GM21515 (cell line): ENCODE measurements around the gene TMEM184B.

Source experiments
- ATAC-seq: cut with Tn5 transposase; IDR thresholded peaks from one replicate; pipeline ENCODE4 v1.9.1; 2021; ENCODE audit not compliant: unreplicated experiment

Gene TMEM184B

DNA sequence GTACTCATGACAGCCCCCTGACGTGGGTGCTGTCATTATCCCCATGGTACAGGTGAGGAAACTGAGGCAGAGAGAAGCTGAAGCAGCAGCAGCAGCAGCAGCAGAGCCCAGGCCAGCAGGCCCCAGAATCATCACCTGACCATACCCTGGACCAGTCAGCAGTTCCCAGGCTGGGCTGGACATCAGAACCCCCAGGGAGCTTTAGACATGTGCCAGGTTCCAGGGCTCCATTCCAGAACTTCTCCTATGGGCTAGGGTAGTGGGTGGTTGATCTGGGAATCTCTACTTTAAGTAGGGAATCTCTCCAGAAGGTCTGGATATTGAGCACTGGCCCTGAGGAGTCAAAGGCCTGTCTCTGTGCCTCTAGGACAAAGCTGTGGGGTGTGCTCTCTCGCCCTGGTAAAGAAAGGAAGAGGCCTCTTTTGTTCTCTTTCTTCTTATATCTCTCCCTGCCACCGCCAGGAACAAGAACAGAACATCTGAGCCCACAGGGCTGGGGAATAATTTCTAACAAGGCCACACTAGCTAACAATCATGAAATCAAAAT is 44.4 kb downstream of the TMEM184B start:
- no peak for ATAC-seq

- no peak for ATAC-seq
Observed at GRCh38 chr22:38226853-38227649, 45.8 kb downstream of the TMEM184B start.

GRCh38 chr22:38223289-38223960 is 49.4 kb downstream of the TMEM184B start:
- ATAC-seq, result no peak

- no peak for ATAC-seq
Observed at GRCh38 chr22:38222797-38223119, 50.1 kb downstream of the TMEM184B start.

DNA sequence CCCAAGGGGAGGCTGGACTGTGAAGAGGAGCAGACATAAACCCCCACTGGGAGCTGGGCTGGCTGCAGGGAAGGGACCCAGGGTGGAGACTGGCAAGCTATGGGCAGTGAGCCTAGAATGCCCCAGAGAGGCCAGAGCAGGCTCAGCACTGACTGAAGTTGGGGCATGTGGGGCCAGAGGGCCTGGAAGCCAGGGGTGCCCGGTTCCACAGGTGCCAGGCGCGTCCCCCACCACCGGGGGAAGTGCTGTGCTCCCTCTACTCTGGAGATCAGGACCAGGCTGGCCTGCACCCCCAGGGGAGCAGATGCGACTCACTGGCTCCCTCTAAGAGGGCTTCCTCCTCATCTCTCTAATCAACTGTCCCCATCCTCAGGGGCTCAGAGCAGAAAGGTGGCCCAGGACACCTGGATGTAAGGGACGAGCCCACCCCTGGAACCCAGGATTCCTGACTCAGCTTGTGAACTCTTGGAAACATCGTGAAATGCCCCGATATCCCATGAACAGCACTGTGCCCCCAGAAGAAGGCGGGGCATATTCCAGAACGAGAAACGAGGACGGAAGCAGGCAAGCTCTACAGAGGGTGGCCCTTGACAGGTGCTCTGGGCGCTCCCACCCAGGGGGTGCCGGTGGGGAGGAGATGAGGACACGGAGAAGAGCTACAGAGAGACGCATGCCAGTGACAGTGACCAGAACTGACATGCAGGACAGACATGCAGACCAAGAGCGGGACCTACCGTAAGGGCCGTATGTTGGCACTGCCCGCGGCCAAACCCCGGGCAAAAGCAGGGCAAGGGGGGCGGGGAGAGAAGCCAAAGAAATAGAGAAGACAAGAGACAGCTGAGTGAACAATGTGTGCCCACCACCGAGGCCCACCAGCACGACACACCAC is 50.7 kb downstream of the TMEM184B start:
- ATAC-seq, result no peak

DNA sequence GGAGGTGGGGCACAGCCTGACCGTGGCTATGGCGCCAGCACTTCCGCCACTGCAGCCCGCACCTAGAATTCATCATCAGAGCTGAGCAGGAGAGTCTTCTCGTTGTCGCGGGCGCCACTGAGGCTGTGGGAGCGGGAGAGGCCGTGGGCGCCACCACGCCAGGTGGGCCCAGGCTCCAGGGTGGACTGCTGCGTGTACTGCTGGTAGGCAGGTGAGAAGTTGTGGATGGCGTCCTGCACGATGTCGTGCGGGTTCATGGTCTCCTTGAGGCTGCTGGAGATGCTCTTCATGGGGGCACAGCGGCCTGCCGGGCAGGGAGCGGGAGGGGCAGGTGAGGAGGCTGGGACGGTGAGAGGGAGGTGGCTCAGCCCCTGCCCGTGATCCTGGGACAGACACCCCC is 51.4 kb downstream of the TMEM184B start:
- no peak for ATAC-seq

DNA sequence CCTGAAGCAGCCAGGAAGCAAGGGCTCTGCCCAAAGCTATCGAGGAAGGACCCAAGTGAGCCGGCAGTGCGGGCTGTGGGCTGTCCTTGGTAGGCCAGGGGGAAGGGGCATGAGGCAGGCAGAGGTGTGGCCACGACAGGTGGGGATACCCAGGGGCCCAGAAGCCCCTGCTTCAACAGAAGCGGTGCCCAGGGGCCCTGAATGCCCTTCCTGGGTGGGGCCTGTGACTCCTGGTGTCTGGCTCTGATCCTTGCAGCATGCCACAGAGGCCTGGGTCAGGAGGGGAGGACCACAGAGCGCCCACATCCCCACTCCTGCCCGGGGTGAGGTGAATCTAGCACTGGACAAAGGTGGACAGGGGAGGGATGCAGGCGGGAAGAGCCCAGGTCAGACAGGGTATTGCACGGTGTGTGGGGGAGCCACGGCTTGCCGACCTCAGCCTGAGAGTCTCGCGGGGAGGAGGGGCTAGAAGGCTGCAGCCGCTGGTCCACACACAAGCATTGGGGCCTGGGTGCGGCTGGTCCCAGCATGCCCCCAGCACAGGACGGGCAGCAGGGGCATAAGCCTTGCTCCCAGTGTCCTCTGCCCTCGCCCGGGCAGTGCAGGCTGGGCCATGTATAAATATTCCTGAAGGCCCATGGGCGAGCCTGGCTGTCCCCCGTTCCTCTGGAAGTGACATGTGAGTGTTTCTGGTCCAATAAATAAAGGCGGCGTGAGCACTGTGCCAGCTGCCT is 52.0 kb downstream of the TMEM184B start:
- no peak for ATAC-seq

- ATAC-seq, result no peak
Observed at GRCh38 chr22:38220163-38220562, 52.6 kb downstream of the TMEM184B start.

GRCh38 chr22:38219632-38220031 is 53.2 kb downstream of the TMEM184B start:
- ATAC-seq, result no peak

- no peak for ATAC-seq
Observed at GRCh38 chr22:38218661-38219622, 53.9 kb downstream of the TMEM184B start.

DNA sequence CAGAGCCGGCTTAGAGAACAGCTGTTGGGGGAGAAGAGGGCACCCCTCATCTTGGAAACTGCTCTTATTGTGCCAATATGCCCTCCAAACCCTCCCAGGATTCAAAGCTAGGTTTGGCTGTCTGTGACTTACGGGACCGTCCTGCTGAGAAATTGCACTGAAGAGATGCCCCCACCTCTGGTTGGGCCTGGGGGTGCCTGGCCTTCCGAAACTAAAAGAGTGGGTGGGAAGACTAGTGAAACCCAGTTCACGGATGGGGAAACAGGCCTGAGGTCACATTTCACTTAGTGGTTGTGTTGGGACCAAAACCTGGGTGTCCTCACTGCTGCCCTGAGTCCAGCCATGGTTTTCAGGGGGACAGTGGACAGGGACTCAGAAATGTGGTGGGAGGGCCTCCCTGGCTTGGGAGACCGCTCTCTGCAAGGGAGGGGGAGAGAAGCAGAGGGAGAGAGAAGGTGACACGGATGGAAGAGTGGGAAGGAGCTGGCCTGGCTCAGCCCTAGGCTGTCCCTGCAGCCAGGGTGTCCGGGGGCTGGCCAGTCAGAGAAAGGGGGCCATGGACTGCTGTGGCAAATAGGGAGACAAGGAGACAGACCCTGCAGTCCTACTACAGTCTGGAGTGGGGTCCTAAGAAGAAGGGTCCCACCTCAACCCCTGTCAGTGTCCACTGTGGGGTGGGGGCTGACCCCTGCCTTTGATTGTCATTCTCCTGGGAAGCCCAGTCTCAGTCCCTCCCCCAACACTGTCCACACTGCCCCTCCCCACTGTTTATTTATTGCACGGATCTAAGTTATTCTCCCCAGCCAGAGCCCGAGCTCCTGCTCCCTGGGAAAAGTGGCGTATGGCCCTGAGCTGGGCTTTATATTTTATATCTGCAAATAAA is 57.4 kb downstream of the TMEM184B start:
- ATAC-seq, result no peak

- no peak for ATAC-seq
Observed at GRCh38 chr22:38214302-38215056, 58.3 kb downstream of the TMEM184B start.

DNA sequence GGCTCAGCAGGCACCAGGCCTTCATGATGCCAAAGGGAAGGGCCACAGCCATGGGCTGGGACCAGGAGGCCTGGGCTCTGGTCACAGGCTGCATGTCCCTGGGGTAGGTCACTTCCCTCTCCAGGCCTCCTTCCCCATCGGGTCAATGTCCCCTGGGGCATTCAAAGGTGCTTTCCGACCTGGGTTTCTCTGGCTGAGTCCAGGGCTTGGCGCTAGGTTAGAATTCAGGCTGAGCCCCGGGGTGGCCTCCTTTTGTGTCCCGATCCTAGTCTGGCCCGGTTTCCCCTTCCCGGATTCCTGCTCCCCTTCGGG is 58.9 kb downstream of the TMEM184B start:
- no peak for ATAC-seq

- ATAC-seq, result no peak
Observed at GRCh38 chr22:38213319-38213989, 59.4 kb downstream of the TMEM184B start.

- ATAC-seq, result no peak
Observed at GRCh38 chr22:38212442-38212841, 60.4 kb downstream of the TMEM184B start.

GRCh38 chr22:38211556-38211955 is 61.3 kb downstream of the TMEM184B start:
- ATAC-seq, result no peak

- ATAC-seq, result no peak
Observed at GRCh38 chr22:38208551-38208968, 64.2 kb downstream of the TMEM184B start.
